Keratinocyte (primary cell): ENCODE data around the gene TMOD4. TPM values are rescaled to one million over a fixed set of nuclear protein-coding genes. Genes with fewer than 3 reads are reported as not detected.

Source experiments
- DNase-seq: peaks from one replicate; pipeline ENCODE4 v3.0.0-alpha.2; 2011; ENCODE audit warnings: low read depth, missing footprints, low spot score
- FAIRE-seq: peaks from 2 replicates; lab custom pipeline; 2011; peaks lifted over from hg19 to GRCh38; lab: Jason Lieb, UNC
- H2AFZ ChIP-seq: 2 replicates; pipeline ENCODE4 v1.6.0; 2012; ENCODE audit warnings: low read length, control low read depth, inconsistent platforms; ENCODE audit not compliant: control insufficient read depth
- H3K27ac ChIP-seq: 2 replicates; pipeline ENCODE4 v1.5.1; 2011; ENCODE audit warnings: low read length; ENCODE audit not compliant: control insufficient read depth, insufficient read depth
- H3K27me3 ChIP-seq: 3 replicates; pipeline ENCODE4 v1.6.0; 2011; ENCODE audit warnings: low read length; ENCODE audit not compliant: control insufficient read depth, insufficient read depth; ENCODE audit errors: extremely low read depth
- H3K36me3 ChIP-seq, 2 experiments: 2 replicates in 1 of 2; 3 replicates in 1 of 2; pipeline ENCODE4 v1.5.1; 2011; ENCODE audit warnings: low read length in 2 of 2, mild to moderate bottlenecking in 1 of 2; ENCODE audit not compliant: control insufficient read depth in 2 of 2, insufficient read depth in 2 of 2; ENCODE audit errors: extremely low read depth in 1 of 2
- H3K4me1 ChIP-seq: 3 replicates; pipeline ENCODE4 v1.5.1; 2011; ENCODE audit warnings: low read length; ENCODE audit not compliant: control insufficient read depth, insufficient read depth; ENCODE audit errors: extremely low read depth
- H3K4me2 ChIP-seq: 3 replicates; pipeline ENCODE4 v1.6.0; 2011; ENCODE audit warnings: low read depth, low read length; ENCODE audit not compliant: control insufficient read depth, insufficient read depth; ENCODE audit errors: extremely low read depth
- H3K4me3 ChIP-seq, 3 experiments: fragments of 200-600 bp in 1 of 3; sonication (generic) in 1 of 3; 2 replicates in 2 of 3; 3 replicates in 1 of 3; pipeline ENCODE4 v1.5.1; 2011 to 2016; ENCODE audit warnings: low read length in 3 of 3, mild to moderate bottlenecking in 3 of 3, control low read depth in 2 of 3, inconsistent platforms in 1 of 3, low read depth in 1 of 3, mixed read lengths in 1 of 3, mixed run types in 1 of 3, moderate library complexity in 1 of 3; ENCODE audit not compliant: control insufficient read depth in 2 of 3, insufficient read depth in 2 of 3; ENCODE audit errors: extremely low read depth in 1 of 3
- H3K79me2 ChIP-seq: 2 replicates; pipeline ENCODE4 v1.6.0; 2012; ENCODE audit warnings: low read length; ENCODE audit not compliant: control insufficient read depth, insufficient read depth
- H3K9ac ChIP-seq: 3 replicates; pipeline ENCODE4 v1.6.0; 2011; ENCODE audit warnings: low read length; ENCODE audit not compliant: control insufficient read depth, insufficient read depth; ENCODE audit errors: extremely low read depth
- H3K9me1 ChIP-seq: 3 replicates; pipeline ENCODE4 v1.6.0; 2011; ENCODE audit warnings: low read length; ENCODE audit not compliant: control insufficient read depth, insufficient read depth; ENCODE audit errors: extremely low read depth
- H3K9me3 ChIP-seq: 2 replicates; pipeline ENCODE4 v1.5.1; 2012; ENCODE audit warnings: low read depth, low read length; ENCODE audit not compliant: control insufficient read depth
- H4K20me1 ChIP-seq: 3 replicates; pipeline ENCODE4 v1.6.0; 2011; ENCODE audit warnings: low read length; ENCODE audit not compliant: control insufficient read depth, insufficient read depth; ENCODE audit errors: extremely low read depth
- CTCF ChIP-seq, 3 experiments: IDR thresholded peaks in 1 of 3; conservative IDR thresholded peaks in 1 of 3; optimal IDR thresholded peaks in 1 of 3; 2 replicates in 2 of 3; 3 replicates in 1 of 3; pipeline versions ENCODE3 to v1.5.1; 2011; ENCODE audit warnings: low read length in 3 of 3, mild to moderate bottlenecking in 3 of 3, moderate library complexity in 2 of 3, control low read depth in 1 of 3, inconsistent platforms in 1 of 3; ENCODE audit not compliant: insufficient read depth in 2 of 3; ENCODE audit errors: extremely low read depth in 1 of 3
- EZH2 ChIP-seq: IDR thresholded peaks from one replicate; pipeline ENCODE4 v1.6.1; 2012; ENCODE audit warnings: inconsistent platforms, mild to moderate bottlenecking, low read length, moderate library complexity
- dilution Hi-C: fragments of 300-500 bp; cut with MboI; formaldehyde crosslinking; loops from one replicate; pipeline ENCODE4 v1.7.0; 2020; ENCODE audit warnings: low sequenced_read_pairs; ENCODE audit not compliant: extremely low pct_ligation_motif_present
- polyA plus RNA-seq, 5 experiments: library from polyadenylated mRNA; depleted of rRNA in 3 of 5; stranded (reverse) in 3 of 5; stranded (forward) in 1 of 5; unstranded in 1 of 5; fragments of >200 nt; gene quantifications; 1 replicate in 1 of 5; 2 replicates in 3 of 5; 3 replicates in 1 of 5; pipeline versions ENCODE4 v1.2.1 to v1.2.3, GENCODE V29; 2011 to 2012; ENCODE audit warnings: missing spikeins in 2 of 5, low read depth in 1 of 5, low replicate concordance in 1 of 5

The TMOD4 gene
- polyA plus RNA-seq, 1 donor (not counting 4 experiments of a cell fraction or from before 2014, with no cell fraction given), result 0.34 TPM

- Histone ChIP-seq H3K27ac (peak overlapping the region; percentile 9), H3K9me3 (no peaks in the 10 kb centered on the region), H3K4me3 (no peak overlapping the region), H4K20me1 (no peaks in the 10 kb centered on the region), H3K27me3 (no peaks in the 10 kb centered on the region), H3K4me1 (peaks cover 20% of the 10 kb centered on the region), H2AFZ (no peak overlapping the region), H3K9ac (no peak overlapping the region), H3K4me2 (peak overlapping the region; percentile 32), H3K9me1 (no peaks in the 10 kb centered on the region), H3K36me3 (peaks cover 14% of the 10 kb centered on the region in 2 experiments), H3K79me2 (peaks cover 36% of the 10 kb centered on the region)
- no peak for DNase-seq
- dilution Hi-C loops, result no loop called here
- FAIRE-seq, result no peak
- TF ChIP-seq CTCF (optimal IDR thresholded peaks at IDR 0.05 in 1 of 3, IDR thresholded peaks at IDR 0.05 in 1 of 3, conservative IDR thresholded peaks at IDR 0.05 in 1 of 3; ENCODE audit: extremely low read depth in 1 of 3, insufficient read depth in 2 of 3, low read length in 3 of 3) (no peak), EZH2 (no peak)
These were observed 11.4 kb upstream of the TMOD4 start for GRCh38 chr1:151187205-151187604.

GRCh38 chr1:151184211-151184610, 8.4 kb upstream of the TMOD4 start:
- H4K20me1 ChIP-seq, result no peaks in the 10 kb centered on the region
- no peaks in the 10 kb centered on the region for H3K9me3 ChIP-seq
- no peaks in the 10 kb centered on the region for H3K27me3 ChIP-seq
- H3K27ac ChIP-seq, result no peak overlapping the region
- H3K9me1 ChIP-seq, result no peaks in the 10 kb centered on the region
- no peak overlapping the region for H3K4me2 ChIP-seq
- peaks cover 29% of the 10 kb centered on the region for H3K79me2 ChIP-seq
- peaks cover 18 to 31% of the 10 kb centered on the region in 2 experiments for H3K36me3 ChIP-seq
- FAIRE-seq (no peak), DNase-seq (no peak)
- dilution Hi-C loops, result no loop called here
- H2AFZ ChIP-seq, result no peak overlapping the region
- peaks cover 19% of the 10 kb centered on the region for H3K4me1 ChIP-seq
- no peak overlapping the region for H3K4me3 ChIP-seq
- TF ChIP-seq EZH2, result no peak
- TF ChIP-seq CTCF (optimal IDR thresholded peaks at IDR 0.05 in 1 of 3, IDR thresholded peaks at IDR 0.05 in 1 of 3, conservative IDR thresholded peaks at IDR 0.05 in 1 of 3; ENCODE audit: extremely low read depth in 1 of 3, insufficient read depth in 2 of 3, low read length in 3 of 3), result no peak
- no peak overlapping the region for H3K9ac ChIP-seq
